GM21447 (cell line): ENCODE data around the gene PGM2.

Experiments
- ATAC-seq: cut with Tn5 transposase; IDR thresholded peaks from one replicate; pipeline ENCODE4 v1.9.1; 2021; ENCODE audit not compliant: unreplicated experiment

PGM2 gene

DNA sequence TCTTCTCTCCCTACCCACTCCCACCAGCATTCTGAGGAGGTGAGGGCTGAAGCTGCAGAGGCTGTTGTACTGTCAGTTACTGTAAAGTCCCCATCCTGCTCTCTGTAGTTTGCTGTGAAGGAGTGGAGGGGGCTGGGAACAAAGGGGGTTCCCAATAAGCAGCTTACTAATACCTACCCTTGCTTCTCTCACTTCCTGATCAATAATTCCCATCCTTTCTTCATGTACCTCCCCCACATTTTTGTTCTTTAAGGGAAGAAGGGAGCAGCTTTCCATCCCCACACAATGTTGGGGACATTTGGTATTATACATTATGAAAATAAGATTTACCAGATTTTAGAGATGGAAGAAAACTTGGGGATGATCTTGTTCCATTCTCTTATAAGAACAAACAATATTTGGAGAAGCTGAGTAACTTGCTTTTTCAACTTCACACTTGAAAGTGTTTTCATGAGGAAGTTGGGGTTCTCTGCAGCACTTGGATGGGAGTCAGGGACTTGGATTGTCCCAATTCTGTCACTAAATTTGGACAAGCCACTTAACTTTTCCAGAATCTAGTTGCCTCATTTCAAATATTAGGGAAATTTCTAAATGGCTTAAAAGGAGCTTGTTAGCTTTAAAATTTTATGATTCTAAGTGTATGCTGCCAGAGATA lies 69.8 kb downstream of the PGM2 start:
- ATAC-seq = no peak

DNA sequence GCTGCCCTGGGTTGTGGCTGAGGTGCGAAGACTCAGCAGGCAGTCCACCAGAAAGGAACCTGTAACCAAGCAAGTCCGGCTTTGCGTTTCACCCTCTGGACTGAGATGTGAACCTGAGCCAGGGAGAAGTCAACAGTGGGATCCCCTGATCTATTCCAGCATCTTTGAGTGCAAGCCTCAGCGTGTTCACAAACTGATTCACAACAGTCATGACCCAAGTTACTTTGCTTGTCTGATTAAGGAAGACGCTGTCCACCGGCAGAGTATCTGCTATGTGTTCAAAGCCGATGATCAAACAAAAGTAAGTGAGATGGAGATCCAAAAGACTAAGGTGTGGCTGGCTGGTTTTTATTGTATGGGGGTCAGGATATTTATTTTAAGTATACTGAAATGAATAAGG lies 75.7 kb downstream of the PGM2 start:
- no peak for ATAC-seq

DNA sequence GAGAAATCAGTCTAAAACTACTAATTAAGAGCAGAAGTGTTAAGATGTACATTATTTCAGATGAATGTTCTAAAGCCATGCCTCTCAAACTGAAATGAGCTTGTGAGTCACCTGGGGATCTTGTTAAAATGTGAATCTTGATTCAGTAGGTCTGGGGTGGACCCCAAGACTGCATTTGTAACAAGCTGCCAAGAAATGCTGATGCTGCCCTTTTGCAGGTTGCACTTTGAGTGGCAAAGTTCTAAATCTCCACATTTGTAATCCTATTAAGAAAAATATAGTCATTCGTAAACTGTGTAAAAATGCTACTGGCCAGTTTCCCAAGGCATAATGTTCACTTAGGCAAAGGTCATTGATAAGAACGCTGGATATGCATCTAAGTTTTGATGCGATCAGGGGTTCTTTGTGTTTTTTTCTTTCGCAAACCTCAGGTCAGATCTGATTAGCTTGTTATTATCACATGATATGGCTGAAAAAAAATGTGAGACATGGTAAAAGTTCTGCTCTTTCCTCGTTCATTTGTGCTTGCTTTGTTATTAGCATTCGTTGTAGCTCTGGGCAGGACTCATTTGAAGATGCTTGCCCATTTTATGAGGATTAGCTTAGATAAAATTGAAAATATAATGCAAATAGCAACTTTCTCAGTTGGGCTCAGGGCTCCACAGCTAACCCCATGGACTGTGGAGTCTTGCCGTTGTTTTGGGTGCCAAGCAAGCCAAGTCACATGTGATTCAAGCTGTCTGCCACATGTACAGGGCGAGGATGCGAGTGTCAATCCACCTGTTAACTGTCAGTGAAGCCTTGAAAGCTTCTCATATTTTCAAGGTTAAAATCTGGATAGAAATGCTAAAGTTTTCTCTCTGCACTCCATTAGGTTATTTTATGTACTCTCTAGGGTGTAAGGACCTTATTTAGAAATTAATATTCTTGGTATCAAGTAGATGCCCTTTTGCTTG lies 76.5 kb downstream of the PGM2 start:
- no peak for ATAC-seq

DNA sequence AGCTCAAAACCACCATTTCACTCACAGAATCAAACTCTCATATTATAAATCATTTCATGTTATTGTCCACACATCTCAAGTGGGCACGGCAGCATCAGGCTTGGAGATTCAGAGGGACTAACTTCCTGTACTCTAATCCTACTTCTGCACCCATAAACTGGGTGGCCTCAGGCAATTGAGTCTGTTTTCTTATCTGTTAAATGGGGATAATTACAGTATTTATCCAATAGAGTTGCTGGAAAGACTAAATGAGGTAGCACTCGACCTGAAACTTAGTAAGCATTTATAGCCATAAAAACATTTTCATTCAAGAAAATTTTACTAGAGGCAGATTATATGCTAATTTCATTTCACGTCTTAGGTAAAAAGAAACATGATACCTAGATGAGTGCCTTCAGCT lies 77.4 kb downstream of the PGM2 start:
- no peak for ATAC-seq

DNA sequence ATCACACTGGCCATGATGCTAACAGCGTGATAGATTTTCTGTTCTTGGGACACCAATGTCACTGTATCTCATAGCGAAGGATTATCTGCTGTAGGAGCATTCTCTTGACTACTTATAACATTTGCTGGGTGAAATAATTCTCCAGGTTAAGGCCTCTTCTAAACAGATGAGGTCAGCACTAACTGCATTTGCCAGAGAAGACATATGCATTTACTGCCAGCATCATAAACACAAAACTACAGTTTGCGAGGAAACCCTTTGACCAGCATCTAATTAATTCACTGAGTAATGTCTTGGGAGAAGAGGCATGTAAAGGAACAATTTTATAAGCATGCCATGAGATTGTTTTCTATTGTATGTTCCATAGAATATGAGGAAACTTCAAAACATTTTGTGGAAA lies 78.3 kb downstream of the PGM2 start:
- no peak for ATAC-seq

DNA sequence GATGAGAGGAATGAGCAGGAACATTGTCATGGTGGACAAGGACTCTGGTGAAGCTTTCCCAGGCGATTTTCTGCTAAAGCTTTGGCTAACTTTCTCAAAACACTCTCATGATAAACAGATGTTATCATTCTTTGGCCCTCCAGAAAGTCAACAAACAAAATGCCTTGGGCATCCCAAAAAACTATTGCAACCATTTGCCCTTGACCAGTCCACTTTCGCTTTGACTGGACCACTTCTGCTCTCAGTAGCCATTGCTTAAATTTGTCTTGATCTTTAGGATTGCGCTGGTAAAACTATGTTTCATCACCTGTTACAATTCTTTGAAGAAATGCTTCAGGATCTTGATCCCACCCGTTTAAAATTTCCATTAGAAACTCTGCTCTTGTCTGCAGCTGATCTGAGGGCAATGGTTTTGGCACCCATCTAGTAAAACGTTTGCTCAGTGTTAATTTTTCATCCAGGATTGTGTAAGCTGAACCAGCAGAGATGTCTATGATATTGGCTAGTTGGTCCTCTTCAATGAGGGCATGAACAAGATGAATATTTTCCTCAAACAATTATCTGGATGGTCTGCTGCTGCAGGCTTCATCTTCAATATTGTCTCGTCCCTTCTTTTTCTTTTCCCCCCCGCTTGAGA lies 79.2 kb downstream of the PGM2 start:
- ATAC-seq = no peak

DNA sequence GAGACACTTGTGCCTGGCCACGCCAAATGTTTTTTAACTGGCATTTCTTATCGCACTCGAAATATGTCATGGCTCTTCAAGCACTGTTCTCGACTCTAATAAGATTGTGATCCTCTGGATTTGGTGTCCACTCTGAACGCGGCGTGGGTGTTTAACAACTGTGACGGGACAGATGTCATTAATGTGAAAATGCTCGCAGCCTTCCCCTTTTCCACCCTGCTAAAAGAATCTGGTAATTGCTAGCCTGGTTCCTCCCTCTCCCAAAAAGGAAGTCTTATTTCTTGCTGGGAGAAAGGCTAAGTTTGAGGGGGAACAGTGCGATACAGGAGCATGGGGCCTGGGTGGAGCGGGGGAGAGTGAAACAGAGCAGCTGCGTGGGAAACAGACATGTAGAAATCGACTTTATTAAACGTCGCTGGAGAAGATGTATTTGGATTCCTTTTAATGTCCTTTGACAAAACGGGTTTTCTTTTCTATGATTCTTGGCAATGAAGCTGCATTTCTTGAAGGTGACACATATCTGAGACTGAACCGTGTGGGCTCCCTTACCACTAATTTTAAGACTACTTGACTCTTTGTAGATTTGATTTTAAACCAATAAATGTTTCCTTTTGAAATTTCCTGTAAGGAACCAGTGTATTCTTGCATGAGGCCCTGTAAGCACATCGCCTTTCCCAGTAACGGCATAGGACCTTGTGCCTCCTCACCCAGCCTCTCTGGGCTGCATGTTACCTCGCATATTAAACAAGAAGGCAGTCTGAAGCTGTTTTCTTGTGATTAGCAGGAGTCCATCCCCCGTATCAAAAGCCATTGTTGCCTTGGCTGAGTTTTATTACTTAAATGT lies 82.2 kb downstream of the PGM2 start:
- no peak for ATAC-seq

DNA sequence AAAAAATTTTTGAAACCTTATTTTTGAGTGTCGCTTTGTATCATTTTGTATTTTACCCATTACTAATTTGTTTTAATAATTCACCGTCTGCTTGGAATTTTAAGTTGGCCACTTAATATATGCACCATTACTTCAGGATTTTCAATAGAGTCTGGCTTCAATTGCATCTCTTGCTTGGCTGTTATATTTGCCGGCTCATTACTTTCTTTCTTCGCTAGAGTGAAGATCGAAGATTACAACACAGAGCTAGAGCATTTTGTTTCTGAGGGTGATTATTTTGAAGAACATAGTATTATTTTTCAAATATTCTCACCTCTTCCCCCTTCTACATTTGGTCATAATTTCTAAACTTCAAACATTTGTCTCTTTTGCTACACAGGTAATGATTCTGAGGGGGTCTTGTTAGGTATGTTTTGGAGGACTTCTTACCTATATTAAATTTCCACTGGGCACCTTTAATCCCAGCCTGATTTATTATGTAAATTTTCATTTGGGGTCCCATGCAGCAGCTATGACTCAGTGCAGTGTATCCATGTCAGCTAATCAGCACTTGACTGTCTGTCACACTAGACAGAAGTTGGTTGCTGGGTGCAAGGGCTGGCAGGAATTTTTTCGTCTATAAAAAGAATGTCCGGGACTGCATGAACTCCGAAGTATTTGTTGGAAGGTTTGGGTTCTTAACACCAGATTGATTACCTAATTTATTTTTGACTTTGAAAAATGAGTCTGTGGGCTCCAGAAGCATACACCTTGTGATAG lies 83.0 kb downstream of the PGM2 start:
- ATAC-seq = no peak

DNA sequence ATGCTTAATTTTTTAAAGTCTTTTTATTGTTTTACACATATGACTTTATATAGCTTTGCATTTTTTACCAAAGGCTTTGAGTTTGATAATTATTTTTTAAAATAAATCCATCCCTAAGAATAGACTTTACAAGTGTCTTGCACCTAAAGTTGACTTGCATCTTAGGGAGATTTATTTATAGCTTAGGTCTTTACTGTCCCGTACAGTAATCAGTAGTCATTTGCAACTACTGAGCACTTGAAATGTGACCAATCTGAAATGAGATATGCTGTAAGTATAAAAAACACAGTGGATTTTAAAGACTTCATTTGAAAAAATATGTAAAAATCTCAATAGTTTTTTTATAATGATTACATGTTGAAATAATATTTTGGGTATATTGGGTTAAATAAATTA lies 83.6 kb downstream of the PGM2 start:
- no peak for ATAC-seq
